Aorta (tissue), 5 donors: ENCODE results near the gene KNG1. TPM values are rescaled to one million over a fixed set of nuclear protein-coding genes. Genes with fewer than 3 reads are reported as not detected.
"Not testable (repeated sequence)": the region's sequence is repeated elsewhere in the genome, so short reads cannot be mapped to it uniquely, and the experiment has no call there.

Source experiments
- ATAC-seq: fragments of 200-7000 bp; cut with Tn5 transposase; one replicate; pipeline ENCODE4 v1.9.1; 2022; ENCODE audit warnings: moderate library complexity; ENCODE audit not compliant: low FRiP score
- DNase-seq, 2 donors: peaks; one replicate each; pipeline ENCODE4 v3.0.0-alpha.2; 2020
- H3K27ac ChIP-seq, 2 donors: one replicate each; pipeline ENCODE4 v1.5.1; 2013; ENCODE audit warnings: low read length in 2 of 2, mild to moderate bottlenecking in 2 of 2, moderate library complexity in 2 of 2, control low read depth in 1 of 2, inconsistent platforms in 1 of 2, low read depth in 1 of 2
- H3K27me3 ChIP-seq, 2 donors: one replicate each; pipeline ENCODE4 v1.6.1; 2013; ENCODE audit warnings: control low read depth in 1 of 2, low read length in 1 of 2, mild to moderate bottlenecking in 1 of 2, moderate library complexity in 1 of 2; ENCODE audit not compliant: insufficient read depth in 2 of 2, control insufficient read depth in 1 of 2
- H3K36me3 ChIP-seq, 2 donors: one replicate each; pipeline ENCODE4 v1.6.1; 2013; ENCODE audit warnings: control low read depth in 1 of 2, low read length in 1 of 2, mild to moderate bottlenecking in 1 of 2; ENCODE audit not compliant: insufficient read depth in 2 of 2, control insufficient read depth in 1 of 2
- H3K4me1 ChIP-seq, 2 donors: one replicate each; pipeline ENCODE4 v1.6.1; 2013; ENCODE audit warnings: low read length in 2 of 2, control low read depth in 1 of 2, mild to moderate bottlenecking in 1 of 2, moderate library complexity in 1 of 2; ENCODE audit not compliant: insufficient read depth in 2 of 2, control insufficient read depth in 1 of 2
- H3K4me3 ChIP-seq, 2 donors: one replicate each; pipeline ENCODE4 v1.5.1; 2013; ENCODE audit warnings: low read length in 2 of 2, control low read depth in 1 of 2, mild to moderate bottlenecking in 1 of 2
- H3K9me3 ChIP-seq: one replicate; pipeline ENCODE4 v1.6.1; 2013; ENCODE audit warnings: mild to moderate bottlenecking, low read length; ENCODE audit not compliant: control insufficient read depth
- WGBS, 2 donors: extraction: QIAGEN DNeasy Blood & Tissue Kit; methylation state at CpG; one replicate each; pipeline ENCODE4 v1.1.7; 2013; 5-methylcytosine and 5-hydroxymethylcytosine counted together
- intact Hi-C, 2 donors: fragments of 100-400 bp; cut with DNase I; formaldehyde crosslinking; loops; one replicate each; pipeline versions ENCODE4 v1.14.2 to v1.15.0; 2022
- polyA plus RNA-seq, 2 donors: library from polyadenylated mRNA; stranded (reverse); fragments of 200-250 nt; gene quantifications; one replicate each; pipeline ENCODE4 v1.2.3, GENCODE V29; 2013
- total RNA-seq, 2 donors: library from RNA; stranded (reverse); fragmentation: NEBNext Ultra II Directional; extraction: Animal tissue kit (Norgen Biotek cat#: 25700); gene quantifications; one replicate each; pipeline ENCODE4 v1.2.1, GENCODE V29; 2021
- donor health status: healthy with polysubstance abuse.
- donor health status: Bipolar disorder and iron deficiency.
- donor health status: DM: no; HTN: no; CAD: no.
- donor health status: DM: no; HTN: no; CAD: no.
- donor health status: DM: yes; HTN: yes; CAD: no.

The KNG1 gene
- total and polyA plus RNA-seq, 4 donors: not detected

GRCh38 chr3:186683979-186684378 lies 33.2 kb upstream of the KNG1 start:
- H3K4me3 ChIP-seq: no peak overlapping the region
- no peaks in the 10 kb centered on the region for H3K36me3 ChIP-seq
- peaks cover 1% of the 10 kb centered on the region for H3K9me3 ChIP-seq
- no peaks in the 10 kb centered on the region for H3K27me3 ChIP-seq
- no peak for DNase-seq
- no peak for ATAC-seq
- no peaks in the 10 kb centered on the region for H3K4me1 ChIP-seq
- WGBS, 2 donors: 79 to 80% methylated on average over 3 of the region's 3 CpGs
- intact Hi-C loops: no loop called here
- H3K27ac ChIP-seq: no peak overlapping the region

DNA sequence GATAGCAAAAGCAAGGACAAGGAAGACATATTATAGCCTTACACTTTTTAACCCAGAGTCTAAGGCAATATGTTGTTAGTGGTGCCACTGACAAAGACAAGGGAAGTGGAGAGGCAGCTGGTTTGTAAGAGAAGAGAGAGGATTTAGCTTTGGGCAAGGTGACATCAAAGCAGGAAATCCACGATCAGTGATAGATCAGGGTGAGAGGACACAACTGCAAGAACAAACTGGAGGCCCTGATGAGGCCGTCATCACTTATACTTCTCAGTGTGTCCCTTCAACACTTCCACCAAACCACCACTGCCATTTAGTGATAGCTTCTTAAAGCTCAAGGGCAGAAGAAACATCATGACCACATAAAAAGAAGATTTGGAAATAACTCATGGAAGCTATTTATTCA lies 30.7 kb upstream of the KNG1 start:
- H3K27me3 ChIP-seq, DNase-seq, H3K4me3 ChIP-seq, H3K27ac ChIP-seq, H3K36me3 ChIP-seq, intact Hi-C loops, H3K4me1 ChIP-seq, H3K9me3 ChIP-seq, ATAC-seq: not testable (repeated sequence)
- WGBS, 2 donors: 93 to 97% methylated on average over 2 of the region's 2 CpGs

GRCh38 chr3:186687120-186687651 lies 30.0 kb upstream of the KNG1 start:
- intact Hi-C loops: no loop called here
- Histone ChIP-seq H3K27me3 (no peaks in the 10 kb centered on the region), H3K9me3 (peaks cover 3% of the 10 kb centered on the region), H3K27ac (no peak overlapping the region), H3K4me1 (no peaks in the 10 kb centered on the region), H3K4me3 (no peak overlapping the region), H3K36me3 (no peaks in the 10 kb centered on the region)
- ATAC-seq: no peak
- WGBS, 2 donors: 72 to 78% methylated on average over 12 of the region's 12 CpGs
- no peak for DNase-seq

DNA sequence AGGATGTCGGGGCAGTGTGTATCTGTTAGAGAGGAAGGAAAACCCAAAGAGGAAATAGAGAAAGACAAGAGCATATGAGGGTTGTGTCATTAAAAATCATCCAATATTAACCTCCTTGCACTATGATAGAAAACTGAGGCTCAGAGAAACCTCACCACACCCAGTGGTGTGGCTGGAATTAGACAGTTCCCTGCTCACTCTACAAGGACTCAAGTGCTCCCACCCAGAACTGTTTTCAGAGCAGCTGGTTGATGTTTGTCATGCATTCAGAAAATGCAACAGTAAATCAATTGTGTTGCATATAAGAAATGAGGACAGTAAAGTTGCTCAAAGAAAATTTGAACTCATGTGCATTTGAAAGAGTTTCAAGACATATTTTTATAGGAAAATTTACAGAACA lies 26.9 kb upstream of the KNG1 start:
- H3K27ac ChIP-seq, H3K4me3 ChIP-seq, ATAC-seq, H3K4me1 ChIP-seq, intact Hi-C loops, H3K36me3 ChIP-seq, H3K27me3 ChIP-seq, H3K9me3 ChIP-seq, DNase-seq: not testable (repeated sequence)
- 79 to 83% methylated on average over 1 of the region's 1 CpG for WGBS, 2 donors

- H3K27ac ChIP-seq: no peak overlapping the region
- H3K4me3 ChIP-seq: no peak overlapping the region
- no peak for DNase-seq
- 89 to 93% methylated on average over 7 of the region's 7 CpGs for WGBS, 2 donors
- no peaks in the 10 kb centered on the region for H3K27me3 ChIP-seq
- intact Hi-C loops: no loop called here
- no peaks in the 10 kb centered on the region for H3K36me3 ChIP-seq
- H3K4me1 ChIP-seq: no peaks in the 10 kb centered on the region
- no peak for ATAC-seq
- peaks cover 2% of the 10 kb centered on the region for H3K9me3 ChIP-seq
These were observed 25.5 kb upstream of the KNG1 start for GRCh38 chr3:186691676-186692075.

- H3K9me3 ChIP-seq: peaks cover 2% of the 10 kb centered on the region
- ATAC-seq (no peak), DNase-seq (no peak)
- H3K27ac ChIP-seq: no peak overlapping the region
- intact Hi-C loops: no loop called here
- no peaks in the 10 kb centered on the region for H3K36me3 ChIP-seq
- WGBS, 2 donors: 85 to 93% methylated on average over 3 of the region's 3 CpGs
- H3K4me1 ChIP-seq: no peaks in the 10 kb centered on the region
- no peak overlapping the region for H3K4me3 ChIP-seq
- H3K27me3 ChIP-seq: no peaks in the 10 kb centered on the region
These were observed 23.3 kb upstream of the KNG1 start for GRCh38 chr3:186693843-186694242.

- Histone ChIP-seq H3K4me3 (no peak overlapping the region), H3K36me3 (no peaks in the 10 kb centered on the region), H3K27ac (no peak overlapping the region), H3K4me1 (no peaks in the 10 kb centered on the region), H3K27me3 (no peaks in the 10 kb centered on the region), H3K9me3 (peaks cover 2% of the 10 kb centered on the region)
- ATAC-seq (no peak), DNase-seq (no peak)
- intact Hi-C loops: no loop called here
- WGBS, 2 donors: 86 to 89% methylated on average over 6 of the region's 6 CpGs
These were observed 22.7 kb upstream of the KNG1 start for GRCh38 chr3:186694288-186695032.

GRCh38 chr3:186696522-186696921 lies 20.6 kb upstream of the KNG1 start:
- Histone ChIP-seq H3K27ac (no peak overlapping the region), H3K27me3 (no peaks in the 10 kb centered on the region), H3K4me3 (no peak overlapping the region), H3K9me3 (peaks cover 2% of the 10 kb centered on the region), H3K36me3 (no peaks in the 10 kb centered on the region), H3K4me1 (no peaks in the 10 kb centered on the region)
- no peak for DNase-seq
- intact Hi-C loops: no loop called here
- no peak for ATAC-seq
- 95 to 97% methylated on average over 2 of the region's 2 CpGs for WGBS, 2 donors

GRCh38 chr3:186697510-186697909 lies 19.6 kb upstream of the KNG1 start:
- Histone ChIP-seq H3K27ac (no peak overlapping the region), H3K27me3 (no peaks in the 10 kb centered on the region), H3K36me3 (no peaks in the 10 kb centered on the region), H3K4me1 (no peaks in the 10 kb centered on the region), H3K9me3 (no peaks in the 10 kb centered on the region), H3K4me3 (no peak overlapping the region)
- no peak for ATAC-seq
- intact Hi-C loops: no loop called here
- 85 to 88% methylated on average over 4 of the region's 4 CpGs for WGBS, 2 donors
- no peak for DNase-seq
